GM10266 (cell line): ENCODE data around the gene COX7C.

ENCODE experiments used
- DNase-seq: peaks from one replicate; pipeline ENCODE4 v3.0.0; 2012; ENCODE audit errors: extremely low spot score
- TF ChIP-seq, protein P1 (sequence below): IDR thresholded peaks from 2 replicates; pipeline ENCODE4 v1.5.1; 2012; ENCODE audit warnings: mild to moderate bottlenecking, low read depth; ENCODE audit not compliant: control insufficient read depth, insufficient read depth; ENCODE audit errors: missing control alignments

The COX7C gene

DNA sequence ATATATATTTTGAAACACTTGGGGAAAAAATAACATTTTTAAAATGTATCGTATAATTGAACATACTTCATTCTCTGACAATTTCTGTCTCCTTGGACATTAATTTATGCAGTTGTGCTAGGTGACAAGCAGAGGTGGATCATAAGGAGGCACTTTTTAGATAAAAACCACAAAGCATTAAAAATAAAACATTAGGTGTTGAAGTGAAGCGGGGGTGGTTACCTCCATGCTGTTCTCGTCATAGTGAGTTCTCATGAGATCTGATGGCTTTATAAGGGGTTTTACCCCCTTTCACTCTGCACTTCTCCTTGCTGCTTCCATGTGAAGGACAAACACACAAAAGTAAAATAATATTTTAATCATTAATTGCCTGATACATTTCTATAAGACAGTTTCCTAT, 11.9 kb upstream of the COX7C start:
- DNase-seq, result no peak

DNA sequence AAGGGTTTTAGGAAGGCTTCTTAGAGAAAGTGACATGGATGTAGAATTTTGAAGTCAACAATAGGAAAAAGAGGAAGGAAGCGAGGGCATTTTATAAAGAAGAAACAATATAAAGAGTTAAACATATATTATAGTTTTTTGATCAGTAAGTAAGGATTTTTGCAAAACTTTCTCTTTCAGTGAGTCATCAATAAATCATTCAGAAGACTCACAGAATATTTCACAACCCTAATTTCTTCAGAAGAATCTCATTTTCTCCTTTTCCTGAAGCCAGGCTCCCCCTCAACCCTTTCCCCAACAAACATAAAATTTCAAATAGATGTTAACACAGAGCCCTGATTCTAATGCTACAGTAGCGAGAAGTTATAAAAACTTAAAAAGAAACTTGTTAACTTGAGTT, 4.3 kb upstream of the COX7C start:
- DNase-seq, result no peak
- TF ChIP-seq, protein P1, sequence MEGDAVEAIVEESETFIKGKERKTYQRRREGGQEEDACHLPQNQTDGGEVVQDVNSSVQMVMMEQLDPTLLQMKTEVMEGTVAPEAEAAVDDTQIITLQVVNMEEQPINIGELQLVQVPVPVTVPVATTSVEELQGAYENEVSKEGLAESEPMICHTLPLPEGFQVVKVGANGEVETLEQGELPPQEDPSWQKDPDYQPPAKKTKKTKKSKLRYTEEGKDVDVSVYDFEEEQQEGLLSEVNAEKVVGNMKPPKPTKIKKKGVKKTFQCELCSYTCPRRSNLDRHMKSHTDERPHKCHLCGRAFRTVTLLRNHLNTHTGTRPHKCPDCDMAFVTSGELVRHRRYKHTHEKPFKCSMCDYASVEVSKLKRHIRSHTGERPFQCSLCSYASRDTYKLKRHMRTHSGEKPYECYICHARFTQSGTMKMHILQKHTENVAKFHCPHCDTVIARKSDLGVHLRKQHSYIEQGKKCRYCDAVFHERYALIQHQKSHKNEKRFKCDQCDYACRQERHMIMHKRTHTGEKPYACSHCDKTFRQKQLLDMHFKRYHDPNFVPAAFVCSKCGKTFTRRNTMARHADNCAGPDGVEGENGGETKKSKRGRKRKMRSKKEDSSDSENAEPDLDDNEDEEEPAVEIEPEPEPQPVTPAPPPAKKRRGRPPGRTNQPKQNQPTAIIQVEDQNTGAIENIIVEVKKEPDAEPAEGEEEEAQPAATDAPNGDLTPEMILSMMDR, result no peak

More for the DNA sequence above, 11.9 kb upstream of the COX7C start:
- TF ChIP-seq, protein P1, result no peak

DNA sequence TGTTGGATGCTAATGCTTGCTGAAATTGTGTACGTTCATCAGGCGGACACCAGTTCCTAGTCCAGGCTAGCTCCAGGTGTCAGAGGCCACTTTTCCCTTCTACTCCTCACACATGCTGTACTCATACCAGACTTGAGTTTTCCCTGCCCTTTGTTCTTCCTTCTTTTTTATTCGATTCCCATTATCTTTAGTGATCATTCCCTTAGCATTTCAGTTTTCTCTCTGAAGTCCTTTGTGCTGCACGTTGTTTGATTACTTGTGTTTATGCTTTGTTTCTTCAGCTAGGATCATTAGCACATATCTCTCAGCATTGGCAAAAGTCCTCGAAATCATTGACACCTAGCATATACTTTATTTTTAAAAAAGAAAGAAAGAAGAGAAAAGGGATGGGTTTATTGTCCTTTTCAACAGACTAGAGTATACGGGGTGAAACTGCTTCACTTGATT, 409 bp upstream of the COX7C start:
- DNase-seq, result no peak
- TF ChIP-seq, protein P1, result no peak

DNA sequence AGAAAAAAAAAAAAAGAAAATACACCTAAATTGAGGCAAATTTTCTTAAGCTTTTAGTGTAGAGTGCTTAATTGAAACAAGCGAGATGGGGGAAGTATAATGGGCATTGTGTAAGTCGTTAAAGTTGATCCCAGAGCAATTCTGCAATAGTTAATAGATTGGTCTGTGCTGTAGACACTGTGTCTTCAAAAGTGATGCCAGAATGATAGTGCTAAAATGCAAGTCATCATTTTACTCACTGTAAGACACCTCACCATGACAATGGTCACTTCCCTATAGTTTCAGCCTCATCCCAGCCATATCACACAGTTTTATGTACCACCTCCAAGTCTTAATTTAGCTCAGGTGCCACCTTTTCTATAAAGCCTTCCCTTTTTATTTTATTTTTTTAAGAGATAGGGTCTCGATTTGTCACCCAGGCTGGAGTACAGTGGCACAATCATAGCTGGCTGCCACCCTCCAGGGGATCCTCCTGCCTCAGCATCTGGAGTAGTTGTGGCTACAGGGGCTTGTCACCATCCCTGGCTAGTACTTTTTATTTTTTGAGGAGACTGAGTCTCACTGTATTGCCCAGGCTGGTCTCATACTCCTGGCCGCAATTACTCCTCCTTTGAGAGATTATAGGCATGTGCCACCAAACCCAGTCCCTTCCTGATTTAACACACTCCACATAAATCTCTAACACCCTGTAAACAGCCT, 6.2 kb downstream of the COX7C start:
- TF ChIP-seq, protein P1, result no peak
- no peak for DNase-seq

DNA sequence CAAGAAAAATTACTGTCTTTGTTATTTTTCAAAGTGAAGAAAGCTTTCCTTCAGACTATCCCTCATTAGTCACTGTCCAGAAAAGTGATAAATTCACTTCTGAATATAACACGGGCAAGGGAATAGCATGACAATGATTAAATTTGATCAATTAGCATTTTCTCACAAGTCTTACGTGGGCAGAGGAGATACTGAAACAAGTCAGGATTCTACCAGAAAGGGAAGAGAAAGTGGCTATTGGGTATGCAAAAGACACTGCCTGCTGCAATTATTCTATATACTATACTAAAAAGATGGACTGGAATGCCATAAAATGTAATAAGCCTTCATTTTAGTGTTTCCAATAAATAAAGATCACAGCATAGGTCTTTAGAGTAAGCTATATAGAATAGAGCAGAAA, 7.4 kb downstream of the COX7C start:
- TF ChIP-seq, protein P1, result no peak
- DNase-seq, result no peak

DNA sequence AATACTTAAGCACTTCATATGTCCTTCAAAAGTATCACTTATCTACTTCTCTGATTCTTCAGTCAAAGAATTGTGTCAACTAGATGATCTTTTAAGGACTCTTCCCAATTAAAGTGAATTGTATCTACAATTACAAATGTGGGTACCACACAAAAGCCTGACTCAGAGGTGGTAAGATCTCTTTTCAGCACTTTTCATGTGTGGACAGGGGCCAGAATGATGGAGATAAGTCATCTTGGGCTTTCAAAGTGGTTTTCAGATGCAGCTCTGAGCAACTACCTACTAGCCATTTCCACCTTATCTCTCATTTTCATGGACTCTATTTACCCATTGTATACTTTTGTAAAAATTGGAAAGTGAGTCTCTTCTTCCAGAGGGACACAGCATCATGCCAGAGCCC, 8.4 kb downstream of the COX7C start:
- TF ChIP-seq, protein P1, result no peak
- no peak for DNase-seq

DNA sequence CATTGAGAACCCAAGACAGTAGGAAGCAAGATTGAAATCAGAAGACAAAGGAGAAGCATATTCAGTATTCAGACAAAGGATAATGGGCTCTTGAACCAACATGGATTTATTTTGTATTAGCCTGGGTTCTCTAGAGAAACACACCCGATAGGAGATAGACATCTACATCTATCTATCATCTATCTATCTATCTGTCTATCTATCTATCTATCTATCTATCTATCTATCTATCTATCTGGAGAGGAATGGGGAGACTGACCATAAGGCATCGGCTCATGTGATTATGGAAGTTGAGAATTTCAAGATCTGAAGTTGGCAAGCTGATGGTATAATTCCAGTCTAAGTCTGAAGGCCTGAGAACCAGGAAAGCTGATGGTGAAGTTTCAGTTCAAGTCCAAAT, 13.4 kb downstream of the COX7C start:
- DNase-seq, result no peak
- TF ChIP-seq, protein P1, result no peak
